Stimulated activated CD4-positive, alpha-beta T cell treated with anti-CD3 and anti-CD28 coated beads, Interleukin-15, amount 100 ng/mL, for 1 hour (primary cell): ENCODE measurements around the gene APBA2.
"Not testable (repeated sequence)": the region's sequence is repeated elsewhere in the genome, so short reads cannot be mapped to it uniquely, and the experiment has no call there.

Source experiments
- DNase-seq, 2 donors: peaks; one replicate each; pipeline ENCODE4 v3.0.0-alpha.2; 2020; ENCODE audit warnings: low read depth in 1 of 2, low spot score in 1 of 2

APBA2 gene

GRCh38 chr15:29142129-29142747, 256.5 kb downstream of the APBA2 start:
- DNase-seq, result no peak

DNA sequence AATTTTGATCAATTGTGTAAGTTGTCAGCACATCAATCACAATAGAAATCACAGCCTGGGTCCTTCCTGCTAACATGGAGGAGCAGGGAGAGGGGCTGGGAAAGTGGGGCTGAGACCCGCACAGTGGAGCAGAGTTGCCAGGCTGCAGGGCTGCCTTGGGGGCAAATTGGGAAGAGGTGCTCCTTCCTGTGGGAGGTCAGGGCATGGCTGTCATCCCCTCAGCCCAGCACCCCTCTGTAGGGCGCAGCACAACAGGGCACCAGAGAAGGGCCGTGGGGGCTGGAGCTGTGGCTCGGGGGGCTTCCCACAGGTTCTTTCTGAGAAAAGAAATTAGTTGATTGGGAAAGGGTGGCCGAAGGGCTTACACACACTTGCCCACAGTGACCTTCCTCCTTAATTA, 257.5 kb downstream of the APBA2 start:
- DNase-seq, result no peak

GRCh38 chr15:29143909-29144635, 258.3 kb downstream of the APBA2 start:
- DNase-seq, result no peak

- DNase-seq, result no peak
These were observed 263.9 kb downstream of the APBA2 start for GRCh38 chr15:29149738-29150075.

DNA sequence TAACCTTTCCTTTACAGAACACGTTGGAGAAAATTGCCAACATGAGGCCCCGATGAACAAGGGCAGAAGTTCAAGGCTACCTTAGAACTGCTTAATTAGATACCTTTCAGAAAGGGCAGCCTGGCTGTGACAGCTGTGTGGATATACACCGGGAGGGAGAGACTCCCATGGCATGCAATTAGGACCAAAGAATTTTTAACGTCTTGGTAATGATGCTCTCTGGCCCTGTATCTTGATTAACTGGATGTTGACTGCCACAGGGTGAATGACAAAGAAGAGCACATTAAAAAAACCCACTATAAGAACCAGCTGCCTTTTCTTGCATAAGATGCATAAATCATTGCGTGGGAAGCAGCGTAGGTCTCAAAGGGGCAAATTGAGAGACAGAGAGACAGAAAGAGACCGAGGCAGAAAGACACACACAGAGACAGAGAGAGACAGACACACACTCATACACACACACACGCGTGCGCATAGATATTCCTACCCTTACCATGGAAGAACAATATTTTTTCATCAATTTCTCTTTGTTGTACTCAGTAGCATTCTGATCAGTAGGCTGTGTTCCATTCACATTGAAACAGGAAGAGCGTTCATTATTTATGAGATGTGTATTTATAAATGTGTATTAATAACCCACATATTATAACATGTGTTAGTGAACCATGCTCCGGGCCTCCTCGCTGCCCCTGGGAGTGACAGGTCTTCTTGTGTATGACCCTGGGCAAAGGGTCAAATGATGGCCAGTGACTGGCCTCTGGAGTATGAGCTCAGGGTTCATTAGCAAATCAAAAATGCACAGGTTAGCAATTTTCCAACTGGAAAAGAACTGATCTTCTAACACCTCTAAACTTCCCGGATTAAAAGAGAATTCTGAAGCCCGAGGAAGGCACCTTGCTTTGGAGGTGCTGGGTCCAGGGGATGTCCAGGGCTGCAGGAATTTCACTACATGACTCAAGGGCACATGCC, 265.0 kb downstream of the APBA2 start:
- DNase-seq, result no peak

- no peak for DNase-seq
These were observed 265.7 kb downstream of the APBA2 start for GRCh38 chr15:29151484-29151857.

DNA sequence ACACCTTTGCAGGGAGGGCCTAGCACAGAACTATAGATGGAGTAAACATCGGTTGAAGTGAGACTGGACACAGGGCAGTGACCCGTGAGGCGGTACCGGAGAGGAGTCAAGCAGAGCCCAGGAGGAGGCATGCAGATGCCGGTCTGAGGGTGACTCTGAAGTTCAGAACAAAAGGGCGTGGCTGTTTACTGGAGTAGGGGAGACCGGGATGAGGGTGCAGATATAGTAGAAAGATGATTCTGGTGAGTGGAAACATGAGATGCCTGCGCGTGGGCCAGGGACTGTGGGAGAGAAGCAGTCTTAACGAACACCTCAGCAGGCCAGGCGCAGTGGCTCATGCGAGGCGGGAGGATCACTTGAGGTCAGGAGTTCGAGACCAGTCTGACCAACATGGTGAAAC, 270.7 kb downstream of the APBA2 start:
- no peak for DNase-seq

- DNase-seq, result no peak
These were observed 274.1 kb downstream of the APBA2 start for GRCh38 chr15:29159771-29160455.

- DNase-seq, result no peak
These were observed 276.6 kb downstream of the APBA2 start for GRCh38 chr15:29162411-29162810.

DNA sequence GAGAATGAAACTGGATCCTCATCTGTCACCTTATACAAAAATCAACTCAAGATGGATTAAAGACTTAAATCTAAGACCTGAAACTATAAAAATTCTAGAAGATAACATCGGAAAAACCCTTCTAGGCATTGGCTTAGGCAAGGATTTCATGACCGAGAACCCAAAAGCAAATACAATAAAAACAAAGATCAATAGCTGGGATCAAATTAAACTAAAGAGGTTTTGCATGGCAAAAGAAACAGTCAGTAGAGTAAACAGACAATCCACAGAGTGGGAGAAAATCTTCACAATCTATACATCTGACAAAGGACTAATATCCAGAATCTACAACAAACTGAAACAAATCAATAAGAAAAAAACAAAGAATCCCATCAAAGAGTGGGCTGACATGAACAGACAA, 281.3 kb downstream of the APBA2 start:
- DNase-seq, result not testable (repeated sequence)
